WTC11 (cell line): ENCODE data around the gene PVALEF. TPM values are rescaled to one million over a fixed set of nuclear protein-coding genes. Genes with fewer than 3 reads are reported as not detected.

ENCODE experiments used
- ATAC-seq: fragments of 200-7000 bp; cut with Tn5 transposase; 2 replicates; pipeline ENCODE4 v1.10.0; 2021; ENCODE audit warnings: mild to moderate bottlenecking, moderate library complexity
- CTCF ChIA-PET: fragments of 300-600 bp; sonication (Branson Sonifier 250); formaldehyde crosslinking; loops from one replicate; lab custom pipeline; 2021; ENCODE audit warnings: antibody characterized with exemption; lab: Charles Lee
- POLR2A ChIA-PET: fragments of 350-600 bp; sonication (Branson Sonifier 250); formaldehyde crosslinking; loops from one replicate; lab custom pipeline; 2021; ENCODE audit warnings: antibody characterized with exemption; lab: Charles Lee
- DNase-seq: peaks from one replicate; pipeline ENCODE4 v3.0.0; 2021; ENCODE audit warnings: low spot score
- H3K27ac Mint-ChIP-seq: 2 replicates; pipeline ENCODE4 v1.8.0; 2021; ENCODE audit warnings: mixed read lengths
- H3K27me3 Mint-ChIP-seq: 2 replicates; pipeline ENCODE4 v1.8.0; 2021; ENCODE audit warnings: low read depth, mild to moderate bottlenecking, moderate library complexity, mixed read lengths
- H3K36me3 Mint-ChIP-seq: 2 replicates; pipeline ENCODE4 v1.8.0; 2021; ENCODE audit warnings: mixed read lengths
- H3K4me1 Mint-ChIP-seq: 2 replicates; pipeline ENCODE4 v1.8.0; 2022; ENCODE audit warnings: mixed read lengths
- H3K4me3 Mint-ChIP-seq: 2 replicates; pipeline ENCODE4 v1.8.0; 2021; ENCODE audit warnings: mild to moderate bottlenecking, moderate library complexity, mixed read lengths
- H3K9me3 Mint-ChIP-seq: 2 replicates; pipeline ENCODE4 v1.8.0; 2021; ENCODE audit warnings: mixed read lengths
- ELF4 ChIP-seq: sonication (generic); formaldehyde crosslinking; IDR thresholded peaks from 2 replicates; pipeline ENCODE4 v1.8.1; 2022; ENCODE audit warnings: low read depth, mild to moderate bottlenecking, moderate library complexity, missing genetic modification reagents
- ESRRA ChIP-seq: sonication (generic); formaldehyde crosslinking; IDR thresholded peaks from 2 replicates; pipeline ENCODE4 v1.8.1; 2022; ENCODE audit warnings: mild to moderate bottlenecking, missing genetic modification reagents, borderline replicate concordance
- MXD4 ChIP-seq: fragments of 250-450 bp; sonication (Bioruptor Pico); IDR thresholded peaks from 2 replicates; pipeline ENCODE4 v1.8.0; 2021; ENCODE audit warnings: mild to moderate bottlenecking, moderate library complexity, borderline replicate concordance
- NFE2L1 ChIP-seq: sonication (generic); formaldehyde crosslinking; IDR thresholded peaks from 2 replicates; pipeline ENCODE4 v1.8.1; 2023; ENCODE audit warnings: missing genetic modification reagents
- TP53 ChIP-seq: sonication (generic); formaldehyde crosslinking; IDR thresholded peaks from 2 replicates; pipeline ENCODE4 v1.8.1; 2023; ENCODE audit warnings: mild to moderate bottlenecking, missing genetic modification reagents
- ZNF121 ChIP-seq: sonication (generic); formaldehyde crosslinking; IDR thresholded peaks from 2 replicates; pipeline ENCODE4 v1.8.0; 2023; ENCODE audit warnings: missing genetic modification reagents
- total RNA-seq: library from RNA; stranded (reverse); gene quantifications from 3 replicates; pipeline ENCODE4 v1.2.3, GENCODE V29; 2021
- TF ChIP-seq, protein P1 (sequence below): fragments of 250-450 bp; sonication (Bioruptor Pico); IDR thresholded peaks from 2 replicates; pipeline ENCODE4 v1.9.0; 2021; ENCODE audit warnings: mild to moderate bottlenecking, borderline replicate concordance
- TF ChIP-seq, protein P2 (sequence below): sonication (generic); formaldehyde crosslinking; IDR thresholded peaks from 2 replicates; pipeline ENCODE4 v1.8.1; 2023; ENCODE audit warnings: mild to moderate bottlenecking, moderate library complexity, missing genetic modification reagents
- TF ChIP-seq, protein P3 (sequence below): sonication (generic); formaldehyde crosslinking; IDR thresholded peaks from 2 replicates; pipeline ENCODE4 v1.8.1; 2022; ENCODE audit warnings: low read depth, missing genetic modification reagents, borderline replicate concordance
- TF ChIP-seq, protein P4 (sequence below): sonication (generic); formaldehyde crosslinking; IDR thresholded peaks from 2 replicates; pipeline ENCODE4 v1.8.1; 2022; ENCODE audit warnings: missing genetic modification reagents, borderline replicate concordance
- TF ChIP-seq, protein P5 (sequence below): sonication (generic); formaldehyde crosslinking; conservative IDR thresholded peaks from 2 replicates; pipeline ENCODE4 v1.8.1; 2023; ENCODE audit warnings: mild to moderate bottlenecking, low read depth, missing genetic modification reagents, moderate library complexity
- TF ChIP-seq, protein P6 (sequence below): sonication (generic); formaldehyde crosslinking; IDR thresholded peaks from 2 replicates; pipeline ENCODE4 v1.8.0; 2022; ENCODE audit warnings: mild to moderate bottlenecking, missing genetic modification reagents

Gene PVALEF
- total RNA-seq, 1 experiment from 2014 or later, result not detected

DNA sequence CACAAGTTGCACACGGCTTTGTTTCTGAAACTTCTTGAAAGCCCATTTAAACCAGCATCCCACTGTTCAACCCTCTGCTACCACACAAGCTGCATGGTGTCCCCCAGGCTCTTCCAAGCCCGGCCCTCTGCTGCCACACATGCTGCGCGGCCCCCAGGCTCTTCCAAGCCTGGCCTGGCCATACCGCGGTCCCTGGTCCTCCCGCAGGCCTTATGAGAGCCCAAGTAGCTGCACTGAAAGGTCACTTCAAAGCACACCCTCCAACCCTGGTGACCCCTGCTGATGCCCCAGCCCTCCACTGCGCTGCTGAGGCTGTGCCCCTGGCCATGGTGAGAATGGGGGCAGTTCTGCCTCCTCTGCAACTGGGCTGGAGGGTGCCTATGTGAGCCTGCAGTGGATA lies 25.9 kb upstream of the PVALEF start (continued):
- TF ChIP-seq, protein P1, sequence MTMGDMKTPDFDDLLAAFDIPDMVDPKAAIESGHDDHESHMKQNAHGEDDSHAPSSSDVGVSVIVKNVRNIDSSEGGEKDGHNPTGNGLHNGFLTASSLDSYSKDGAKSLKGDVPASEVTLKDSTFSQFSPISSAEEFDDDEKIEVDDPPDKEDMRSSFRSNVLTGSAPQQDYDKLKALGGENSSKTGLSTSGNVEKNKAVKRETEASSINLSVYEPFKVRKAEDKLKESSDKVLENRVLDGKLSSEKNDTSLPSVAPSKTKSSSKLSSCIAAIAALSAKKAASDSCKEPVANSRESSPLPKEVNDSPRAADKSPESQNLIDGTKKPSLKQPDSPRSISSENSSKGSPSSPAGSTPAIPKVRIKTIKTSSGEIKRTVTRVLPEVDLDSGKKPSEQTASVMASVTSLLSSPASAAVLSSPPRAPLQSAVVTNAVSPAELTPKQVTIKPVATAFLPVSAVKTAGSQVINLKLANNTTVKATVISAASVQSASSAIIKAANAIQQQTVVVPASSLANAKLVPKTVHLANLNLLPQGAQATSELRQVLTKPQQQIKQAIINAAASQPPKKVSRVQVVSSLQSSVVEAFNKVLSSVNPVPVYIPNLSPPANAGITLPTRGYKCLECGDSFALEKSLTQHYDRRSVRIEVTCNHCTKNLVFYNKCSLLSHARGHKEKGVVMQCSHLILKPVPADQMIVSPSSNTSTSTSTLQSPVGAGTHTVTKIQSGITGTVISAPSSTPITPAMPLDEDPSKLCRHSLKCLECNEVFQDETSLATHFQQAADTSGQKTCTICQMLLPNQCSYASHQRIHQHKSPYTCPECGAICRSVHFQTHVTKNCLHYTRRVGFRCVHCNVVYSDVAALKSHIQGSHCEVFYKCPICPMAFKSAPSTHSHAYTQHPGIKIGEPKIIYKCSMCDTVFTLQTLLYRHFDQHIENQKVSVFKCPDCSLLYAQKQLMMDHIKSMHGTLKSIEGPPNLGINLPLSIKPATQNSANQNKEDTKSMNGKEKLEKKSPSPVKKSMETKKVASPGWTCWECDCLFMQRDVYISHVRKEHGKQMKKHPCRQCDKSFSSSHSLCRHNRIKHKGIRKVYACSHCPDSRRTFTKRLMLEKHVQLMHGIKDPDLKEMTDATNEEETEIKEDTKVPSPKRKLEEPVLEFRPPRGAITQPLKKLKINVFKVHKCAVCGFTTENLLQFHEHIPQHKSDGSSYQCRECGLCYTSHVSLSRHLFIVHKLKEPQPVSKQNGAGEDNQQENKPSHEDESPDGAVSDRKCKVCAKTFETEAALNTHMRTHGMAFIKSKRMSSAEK (CRISPR knock-in tag), result no peak
- TF ChIP-seq, protein P2, sequence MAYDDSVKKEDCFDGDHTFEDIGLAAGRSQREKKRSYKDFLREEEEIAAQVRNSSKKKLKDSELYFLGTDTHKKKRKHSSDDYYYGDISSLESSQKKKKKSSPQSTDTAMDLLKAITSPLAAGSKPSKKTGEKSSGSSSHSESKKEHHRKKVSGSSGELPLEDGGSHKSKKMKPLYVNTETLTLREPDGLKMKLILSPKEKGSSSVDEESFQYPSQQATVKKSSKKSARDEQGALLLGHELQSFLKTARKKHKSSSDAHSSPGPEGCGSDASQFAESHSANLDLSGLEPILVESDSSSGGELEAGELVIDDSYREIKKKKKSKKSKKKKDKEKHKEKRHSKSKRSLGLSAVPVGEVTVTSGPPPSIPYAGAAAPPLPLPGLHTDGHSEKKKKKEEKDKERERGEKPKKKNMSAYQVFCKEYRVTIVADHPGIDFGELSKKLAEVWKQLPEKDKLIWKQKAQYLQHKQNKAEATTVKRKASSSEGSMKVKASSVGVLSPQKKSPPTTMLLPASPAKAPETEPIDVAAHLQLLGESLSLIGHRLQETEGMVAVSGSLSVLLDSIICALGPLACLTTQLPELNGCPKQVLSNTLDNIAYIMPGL, result no peak
- TF ChIP-seq TP53, result no peak
- TF ChIP-seq, protein P3, sequence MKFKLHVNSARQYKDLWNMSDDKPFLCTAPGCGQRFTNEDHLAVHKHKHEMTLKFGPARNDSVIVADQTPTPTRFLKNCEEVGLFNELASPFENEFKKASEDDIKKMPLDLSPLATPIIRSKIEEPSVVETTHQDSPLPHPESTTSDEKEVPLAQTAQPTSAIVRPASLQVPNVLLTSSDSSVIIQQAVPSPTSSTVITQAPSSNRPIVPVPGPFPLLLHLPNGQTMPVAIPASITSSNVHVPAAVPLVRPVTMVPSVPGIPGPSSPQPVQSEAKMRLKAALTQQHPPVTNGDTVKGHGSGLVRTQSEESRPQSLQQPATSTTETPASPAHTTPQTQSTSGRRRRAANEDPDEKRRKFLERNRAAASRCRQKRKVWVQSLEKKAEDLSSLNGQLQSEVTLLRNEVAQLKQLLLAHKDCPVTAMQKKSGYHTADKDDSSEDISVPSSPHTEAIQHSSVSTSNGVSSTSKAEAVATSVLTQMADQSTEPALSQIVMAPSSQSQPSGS (CRISPR knock-in tag), result no peak
- TF ChIP-seq, protein P4, sequence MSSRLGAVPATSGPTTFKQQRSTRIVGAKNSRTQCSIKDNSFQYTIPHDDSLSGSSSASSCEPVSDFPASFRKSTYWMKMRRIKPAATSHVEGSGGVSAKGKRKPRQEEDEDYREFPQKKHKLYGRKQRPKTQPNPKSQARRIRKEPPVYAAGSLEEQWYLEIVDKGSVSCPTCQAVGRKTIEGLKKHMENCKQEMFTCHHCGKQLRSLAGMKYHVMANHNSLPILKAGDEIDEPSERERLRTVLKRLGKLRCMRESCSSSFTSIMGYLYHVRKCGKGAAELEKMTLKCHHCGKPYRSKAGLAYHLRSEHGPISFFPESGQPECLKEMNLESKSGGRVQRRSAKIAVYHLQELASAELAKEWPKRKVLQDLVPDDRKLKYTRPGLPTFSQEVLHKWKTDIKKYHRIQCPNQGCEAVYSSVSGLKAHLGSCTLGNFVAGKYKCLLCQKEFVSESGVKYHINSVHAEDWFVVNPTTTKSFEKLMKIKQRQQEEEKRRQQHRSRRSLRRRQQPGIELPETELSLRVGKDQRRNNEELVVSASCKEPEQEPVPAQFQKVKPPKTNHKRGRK (CRISPR knock-in tag), result no peak
- TF ChIP-seq ELF4, result no peak
- no peak for TF ChIP-seq MXD4

DNA sequence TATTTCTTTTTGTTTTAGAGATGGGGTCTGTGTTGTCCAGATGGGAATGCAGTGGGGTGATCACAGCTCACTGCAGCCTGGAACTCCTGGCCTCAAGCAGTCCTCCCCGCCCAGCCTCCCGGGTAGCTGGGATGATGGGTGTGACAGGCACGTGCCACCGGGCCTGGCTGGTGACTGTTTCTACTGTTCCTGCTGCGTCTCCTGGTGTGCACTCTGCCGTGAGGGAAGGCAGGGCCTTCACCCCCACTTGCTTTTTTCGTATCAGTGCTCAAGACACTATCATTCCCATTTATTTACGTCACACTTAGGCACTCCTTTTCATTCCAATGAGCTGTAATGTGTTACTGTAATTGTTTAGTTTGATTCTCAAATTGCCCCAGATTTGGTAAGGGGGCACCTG lies 25.3 kb upstream of the PVALEF start:
- CTCF ChIA-PET, result interaction anchor here (1.4 to 2.0 kb wide), 4 partner anchors 9 to 38 kb away, joined by 4 to 5 read pairs (median 5); no protein-coding TSS in a partner anchor
- DNase-seq (no peak), ATAC-seq (no peak)
- TF ChIP-seq, protein P5, sequence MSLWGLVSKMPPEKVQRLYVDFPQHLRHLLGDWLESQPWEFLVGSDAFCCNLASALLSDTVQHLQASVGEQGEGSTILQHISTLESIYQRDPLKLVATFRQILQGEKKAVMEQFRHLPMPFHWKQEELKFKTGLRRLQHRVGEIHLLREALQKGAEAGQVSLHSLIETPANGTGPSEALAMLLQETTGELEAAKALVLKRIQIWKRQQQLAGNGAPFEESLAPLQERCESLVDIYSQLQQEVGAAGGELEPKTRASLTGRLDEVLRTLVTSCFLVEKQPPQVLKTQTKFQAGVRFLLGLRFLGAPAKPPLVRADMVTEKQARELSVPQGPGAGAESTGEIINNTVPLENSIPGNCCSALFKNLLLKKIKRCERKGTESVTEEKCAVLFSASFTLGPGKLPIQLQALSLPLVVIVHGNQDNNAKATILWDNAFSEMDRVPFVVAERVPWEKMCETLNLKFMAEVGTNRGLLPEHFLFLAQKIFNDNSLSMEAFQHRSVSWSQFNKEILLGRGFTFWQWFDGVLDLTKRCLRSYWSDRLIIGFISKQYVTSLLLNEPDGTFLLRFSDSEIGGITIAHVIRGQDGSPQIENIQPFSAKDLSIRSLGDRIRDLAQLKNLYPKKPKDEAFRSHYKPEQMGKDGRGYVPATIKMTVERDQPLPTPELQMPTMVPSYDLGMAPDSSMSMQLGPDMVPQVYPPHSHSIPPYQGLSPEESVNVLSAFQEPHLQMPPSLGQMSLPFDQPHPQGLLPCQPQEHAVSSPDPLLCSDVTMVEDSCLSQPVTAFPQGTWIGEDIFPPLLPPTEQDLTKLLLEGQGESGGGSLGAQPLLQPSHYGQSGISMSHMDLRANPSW (CRISPR knock-in tag), result no peak
- TF ChIP-seq ZNF121 (CRISPR knock-in tag), result no peak
- TF ChIP-seq, protein P6, sequence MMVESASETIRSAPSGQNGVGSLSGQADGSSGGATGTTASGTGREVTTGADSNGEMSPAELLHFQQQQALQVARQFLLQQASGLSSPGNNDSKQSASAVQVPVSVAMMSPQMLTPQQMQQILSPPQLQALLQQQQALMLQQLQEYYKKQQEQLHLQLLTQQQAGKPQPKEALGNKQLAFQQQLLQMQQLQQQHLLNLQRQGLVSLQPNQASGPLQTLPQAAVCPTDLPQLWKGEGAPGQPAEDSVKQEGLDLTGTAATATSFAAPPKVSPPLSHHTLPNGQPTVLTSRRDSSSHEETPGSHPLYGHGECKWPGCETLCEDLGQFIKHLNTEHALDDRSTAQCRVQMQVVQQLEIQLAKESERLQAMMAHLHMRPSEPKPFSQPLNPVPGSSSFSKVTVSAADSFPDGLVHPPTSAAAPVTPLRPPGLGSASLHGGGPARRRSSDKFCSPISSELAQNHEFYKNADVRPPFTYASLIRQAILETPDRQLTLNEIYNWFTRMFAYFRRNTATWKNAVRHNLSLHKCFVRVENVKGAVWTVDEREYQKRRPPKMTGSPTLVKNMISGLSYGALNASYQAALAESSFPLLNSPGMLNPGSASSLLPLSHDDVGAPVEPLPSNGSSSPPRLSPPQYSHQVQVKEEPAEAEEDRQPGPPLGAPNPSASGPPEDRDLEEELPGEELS (CRISPR knock-in tag), result no peak
- TF ChIP-seq ESRRA, result no peak
- TF ChIP-seq NFE2L1 (CRISPR knock-in tag), result no peak
- Mint-ChIP-seq H3K4me1 (no peaks in the 10 kb centered on the region), H3K27me3 (no peaks in the 10 kb centered on the region), H3K4me3 (no peak overlapping the region), H3K9me3 (peaks cover 19% of the 10 kb centered on the region), H3K36me3 (peaks cover 14% of the 10 kb centered on the region; the same call in 1 of the 2 replicates), H3K27ac (no peak overlapping the region)
- POLR2A ChIA-PET, result interaction anchor here (0.6 kb wide), 1 partner anchor 414 kb away, joined by 3 read pairs; no protein-coding TSS in a partner anchor
